ENCODE data around the gene ADIG.
A peak's percentile ranks its signal among the peaks of the same experiment; 100 is the strongest.

ADIG gene

DNA sequence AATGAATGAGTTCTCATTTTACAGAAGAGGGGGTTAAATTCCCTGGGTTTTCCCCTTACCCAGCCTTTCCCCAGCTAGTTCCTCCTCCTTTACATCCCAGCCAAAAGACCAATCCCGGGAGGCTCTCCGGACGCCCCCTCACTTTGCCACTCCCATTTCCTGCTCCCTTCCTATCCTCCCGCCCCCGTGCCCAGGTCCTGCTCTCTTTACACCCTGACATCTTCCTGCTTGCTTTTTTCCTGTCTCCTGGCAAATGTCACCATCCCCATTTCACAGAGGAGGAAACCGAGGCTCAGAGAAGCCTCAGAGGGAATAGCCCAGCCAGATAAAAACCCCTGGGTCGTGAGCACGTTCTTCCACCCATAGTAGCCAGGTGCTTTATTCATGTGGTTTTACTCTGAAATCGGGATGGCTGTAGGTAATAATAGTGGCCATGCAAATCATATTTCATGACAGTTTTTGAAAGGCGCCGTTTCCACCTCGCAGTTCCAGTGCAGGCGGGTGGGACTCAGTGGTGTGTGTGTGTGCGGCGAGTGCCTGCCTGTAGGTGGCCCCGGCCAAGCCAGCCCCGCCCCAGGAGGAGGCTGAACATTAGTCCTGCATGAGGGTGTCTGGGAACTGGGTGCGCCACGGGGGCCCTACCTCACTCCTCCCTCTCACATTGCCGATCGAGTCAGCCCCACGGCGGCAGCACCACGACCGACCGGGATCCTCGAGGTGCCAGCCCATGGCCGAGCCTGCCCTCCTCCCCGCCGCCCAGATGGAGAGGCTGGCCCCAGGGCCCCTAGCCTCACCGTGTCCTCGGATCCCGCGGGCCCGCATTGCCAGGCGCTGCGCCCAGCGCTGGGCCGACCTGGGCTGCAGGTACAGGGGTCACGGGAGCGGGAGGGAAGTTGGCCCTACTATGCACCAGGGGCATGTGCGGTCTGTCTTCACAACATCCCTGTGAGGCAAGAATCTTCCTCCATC lies 20.5 kb downstream of the ADIG start, which contains the start of gene ARHGAP40:
TSS of gene ARHGAP40 (plus strand) at position 594 of the 969 bp plus-strand sequence.
- peak; percentile 37 for TF ChIP-seq CTCF (IDR thresholded peaks at IDR 0.05; ENCODE audit: low read depth, low read length)
- peak in 1 of 2 donors; percentile 18 for DNase-seq (ENCODE audit: low read depth in 2 of 2)
- H3K4me3 ChIP-seq (replicated peaks in 1 of 2; ENCODE audit: low read depth in 2 of 2, low read length in 2 of 2): peak within 1 kb of the TSS in 1 of 2 donors; percentile 2

DNA sequence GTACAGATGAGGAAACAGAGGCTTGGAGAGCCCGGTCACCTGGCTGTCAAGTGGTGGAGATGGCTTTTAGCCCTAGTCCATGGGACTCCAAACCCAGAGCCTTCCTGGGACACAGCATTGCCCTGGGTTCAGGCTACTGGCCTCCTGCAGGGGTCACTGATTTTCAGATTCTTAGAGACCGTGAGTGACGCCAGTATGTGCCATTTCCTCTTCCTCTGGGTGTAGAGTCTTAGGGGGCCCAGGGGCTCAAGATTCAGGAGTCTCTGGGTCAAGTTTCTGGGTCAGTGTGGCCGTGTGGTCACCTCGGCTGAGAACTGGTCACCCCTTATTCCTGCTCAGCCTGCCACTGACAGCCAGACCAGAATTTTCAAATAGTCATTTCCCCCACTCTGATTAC lies 21.2 kb downstream of the ADIG start:
- no peak for DNase-seq (ENCODE audit: low read depth in 2 of 2)
- no peak overlapping the region for H3K4me3 ChIP-seq (replicated peaks in 1 of 2; ENCODE audit: low read depth in 2 of 2, low read length in 2 of 2)
- TF ChIP-seq CTCF (IDR thresholded peaks at IDR 0.05; ENCODE audit: low read depth, low read length): no peak

GRCh38 chr20:38603286-38603685 lies 22.3 kb downstream of the ADIG start:
- H3K4me3 ChIP-seq (replicated peaks in 1 of 2; ENCODE audit: low read depth in 2 of 2, low read length in 2 of 2): no peak overlapping the region
- DNase-seq (ENCODE audit: low read depth in 2 of 2): no peak
- no peak for TF ChIP-seq CTCF (IDR thresholded peaks at IDR 0.05; ENCODE audit: low read depth, low read length)

DNA sequence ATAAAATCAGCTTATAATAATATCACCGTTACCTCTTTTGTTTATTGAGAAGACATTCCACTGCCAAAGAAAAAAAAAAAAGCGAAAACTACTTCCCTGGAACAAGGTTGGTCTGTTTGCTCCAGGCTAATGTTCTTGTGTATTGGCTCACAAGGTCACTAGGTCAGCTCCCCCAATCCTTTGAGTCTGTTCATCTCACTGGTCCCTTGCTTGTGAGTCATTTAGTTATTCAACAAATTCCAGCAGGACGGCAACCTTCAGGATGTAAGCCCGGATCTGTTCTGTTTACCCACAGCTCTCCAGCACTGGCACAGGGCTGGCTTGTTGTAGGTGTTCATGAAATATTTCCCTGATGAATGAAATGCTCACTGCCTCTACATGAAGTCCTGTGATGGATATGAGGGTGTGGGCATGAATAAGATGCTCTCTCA lies 23.9 kb downstream of the ADIG start:
- DNase-seq (ENCODE audit: low read depth in 2 of 2): peak; percentile 15 to 47
- no peak for TF ChIP-seq CTCF (IDR thresholded peaks at IDR 0.05; ENCODE audit: low read depth, low read length)
- H3K4me3 ChIP-seq (replicated peaks in 1 of 2; ENCODE audit: low read depth in 2 of 2, low read length in 2 of 2): no peak overlapping the region

- H3K4me3 ChIP-seq (replicated peaks in 1 of 2; ENCODE audit: low read depth in 2 of 2, low read length in 2 of 2): no peak overlapping the region
- no peak for TF ChIP-seq CTCF (IDR thresholded peaks at IDR 0.05; ENCODE audit: low read depth, low read length)
- DNase-seq (ENCODE audit: low read depth in 2 of 2): no peak
Measured at GRCh38 chr20:38607351-38607750, 26.4 kb downstream of the ADIG start.

GRCh38 chr20:38608188-38608587 lies 27.2 kb downstream of the ADIG start:
- no peak overlapping the region for H3K4me3 ChIP-seq (replicated peaks in 1 of 2; ENCODE audit: low read depth in 2 of 2, low read length in 2 of 2)
- TF ChIP-seq CTCF (IDR thresholded peaks at IDR 0.05; ENCODE audit: low read depth, low read length): no peak
- DNase-seq (ENCODE audit: low read depth in 2 of 2): no peak

All from cardiac fibroblast (primary cell).